MM.1S (cell line): ENCODE data around the gene NEFH.
"Not testable (repeated sequence)": the region's sequence is repeated elsewhere in the genome, so short reads cannot be mapped to it uniquely, and the experiment has no call there.

ENCODE experiments used
- DNase-seq: peaks from one replicate; pipeline ENCODE4 v3.0.0-alpha.2; 2015
- H2AFZ ChIP-seq: fragments of 300-600 bp; sonication (generic); 2 replicates; pipeline ENCODE4 v1.6.0; 2016; ENCODE audit warnings: antibody characterized with exemption, low read length
- H3F3A ChIP-seq: fragments of 300-600 bp; sonication (generic); 2 replicates; pipeline ENCODE4 v1.6.1; 2016; ENCODE audit warnings: mild to moderate bottlenecking, antibody characterized with exemption, low read length, moderate library complexity, mixed read lengths; ENCODE audit not compliant: insufficient read depth
- H3K27ac ChIP-seq: fragments of 300-600 bp; sonication (generic); 2 replicates; pipeline ENCODE4 v1.5.1; 2016; ENCODE audit warnings: mild to moderate bottlenecking, low read length
- H3K27me3 ChIP-seq: fragments of 300-600 bp; sonication (generic); replicated peaks from 2 replicates; pipeline ENCODE4 v1.6.0; 2016; ENCODE audit warnings: low read length; ENCODE audit not compliant: insufficient read depth
- H3K36me3 ChIP-seq: fragments of 300-600 bp; sonication (generic); replicated peaks from 2 replicates; pipeline ENCODE4 v1.6.1; 2016; ENCODE audit warnings: mild to moderate bottlenecking, low read length, mixed read lengths; ENCODE audit not compliant: insufficient read depth
- H3K4me1 ChIP-seq: fragments of 300-600 bp; sonication (generic); 2 replicates; pipeline ENCODE4 v1.6.1; 2016; ENCODE audit warnings: low read length, mixed read lengths
- H3K4me2 ChIP-seq: fragments of 300-600 bp; sonication (generic); 2 replicates; pipeline ENCODE4 v1.6.0; 2016; ENCODE audit warnings: low read depth, low read length
- H3K4me3 ChIP-seq: fragments of 300-600 bp; sonication (generic); 2 replicates; pipeline ENCODE4 v1.5.1; 2016; ENCODE audit warnings: low read length, mixed read lengths
- H3K79me2 ChIP-seq: fragments of 300-600 bp; sonication (generic); 2 replicates; pipeline ENCODE4 v1.6.1; 2016; ENCODE audit warnings: mixed run types, low read length, mixed read lengths
- H3K9ac ChIP-seq: fragments of 300-600 bp; sonication (generic); 2 replicates; pipeline ENCODE4 v1.6.1; 2016; ENCODE audit warnings: low read length, mixed read lengths
- H3K9me2 ChIP-seq: fragments of 300-600 bp; sonication (generic); replicated peaks from 2 replicates; pipeline ENCODE4 v1.6.1; 2016; ENCODE audit warnings: mild to moderate bottlenecking, low read length, mixed read lengths; ENCODE audit not compliant: insufficient read depth
- H3K9me3 ChIP-seq: fragments of 300-600 bp; sonication (generic); replicated peaks from 2 replicates; pipeline ENCODE4 v1.6.1; 2016; ENCODE audit warnings: mild to moderate bottlenecking, low read length, mixed read lengths; ENCODE audit not compliant: insufficient read depth
- H4K20me1 ChIP-seq: fragments of 300-600 bp; sonication (generic); 2 replicates; pipeline ENCODE4 v1.6.1; 2016; ENCODE audit warnings: mild to moderate bottlenecking, low read length, moderate library complexity, mixed read lengths; ENCODE audit not compliant: insufficient read depth
- EZH2 ChIP-seq: fragments of 300-600 bp; sonication (generic); optimal IDR thresholded peaks from 2 replicates; pipeline ENCODE3; 2017; ENCODE audit warnings: low read depth, mild to moderate bottlenecking, antibody characterized with exemption, low read length, mixed read lengths
- EZH2phosphoT487 ChIP-seq: fragments of 300-600 bp; sonication (generic); IDR thresholded peaks from 2 replicates; pipeline ENCODE4 v1.6.1; 2018; ENCODE audit warnings: antibody characterized with exemption, low read length
- TF ChIP-seq, protein P1 (sequence below): fragments of 300-600 bp; sonication (generic); IDR thresholded peaks from 2 replicates; pipeline ENCODE4 v1.5.1; 2016; ENCODE audit warnings: antibody characterized with exemption, low read length, mixed read lengths

Gene NEFH

DNA sequence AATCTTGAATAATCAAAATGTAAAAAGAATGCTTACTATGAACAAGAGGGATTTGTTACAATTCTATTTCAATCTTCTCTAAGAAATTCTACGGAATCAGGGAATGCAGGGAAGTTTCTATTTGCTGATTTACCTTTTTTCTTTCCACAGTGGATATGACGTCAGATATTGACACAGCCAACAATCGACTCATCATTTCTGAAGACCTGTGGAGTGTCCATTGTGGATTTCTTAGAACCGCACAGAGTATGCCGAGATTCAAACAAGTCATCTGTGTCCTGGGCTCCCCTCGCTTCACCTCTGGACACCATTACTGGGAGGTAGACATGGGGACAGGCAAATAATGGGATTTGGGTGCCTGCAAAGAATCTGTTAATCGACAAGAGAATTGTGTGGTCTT lies 45.7 kb upstream of the NEFH start:
- Histone ChIP-seq H4K20me1 (no peaks in the 10 kb centered on the region), H3F3A (no peaks in the 10 kb centered on the region), H2AFZ (no peak overlapping the region), H3K4me3 (no peak overlapping the region), H3K4me1 (no peaks in the 10 kb centered on the region), H3K27ac (no peak overlapping the region), H3K27me3 (no peaks in the 10 kb centered on the region), H3K9me2 (no peaks in the 10 kb centered on the region), H3K36me3 (no peaks in the 10 kb centered on the region), H3K9me3 (no peaks in the 10 kb centered on the region), H3K79me2 (no peaks in the 10 kb centered on the region), H3K9ac (no peak overlapping the region), H3K4me2 (no peak overlapping the region)
- no peak for DNase-seq
- TF ChIP-seq EZH2phosphoT487 (no peak), EZH2 (no peak)
- TF ChIP-seq, protein P1, sequence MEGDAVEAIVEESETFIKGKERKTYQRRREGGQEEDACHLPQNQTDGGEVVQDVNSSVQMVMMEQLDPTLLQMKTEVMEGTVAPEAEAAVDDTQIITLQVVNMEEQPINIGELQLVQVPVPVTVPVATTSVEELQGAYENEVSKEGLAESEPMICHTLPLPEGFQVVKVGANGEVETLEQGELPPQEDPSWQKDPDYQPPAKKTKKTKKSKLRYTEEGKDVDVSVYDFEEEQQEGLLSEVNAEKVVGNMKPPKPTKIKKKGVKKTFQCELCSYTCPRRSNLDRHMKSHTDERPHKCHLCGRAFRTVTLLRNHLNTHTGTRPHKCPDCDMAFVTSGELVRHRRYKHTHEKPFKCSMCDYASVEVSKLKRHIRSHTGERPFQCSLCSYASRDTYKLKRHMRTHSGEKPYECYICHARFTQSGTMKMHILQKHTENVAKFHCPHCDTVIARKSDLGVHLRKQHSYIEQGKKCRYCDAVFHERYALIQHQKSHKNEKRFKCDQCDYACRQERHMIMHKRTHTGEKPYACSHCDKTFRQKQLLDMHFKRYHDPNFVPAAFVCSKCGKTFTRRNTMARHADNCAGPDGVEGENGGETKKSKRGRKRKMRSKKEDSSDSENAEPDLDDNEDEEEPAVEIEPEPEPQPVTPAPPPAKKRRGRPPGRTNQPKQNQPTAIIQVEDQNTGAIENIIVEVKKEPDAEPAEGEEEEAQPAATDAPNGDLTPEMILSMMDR = no peak

- H3K27ac ChIP-seq = no peak overlapping the region
- H3K4me3 ChIP-seq = no peak overlapping the region
- no peaks in the 10 kb centered on the region for H3K79me2 ChIP-seq
- no peak for TF ChIP-seq EZH2
- TF ChIP-seq, protein P1 = no peak
- H4K20me1 ChIP-seq = no peaks in the 10 kb centered on the region
- DNase-seq = no peak
- H3K4me2 ChIP-seq = no peak overlapping the region
- H3K27me3 ChIP-seq = no peaks in the 10 kb centered on the region
- no peaks in the 10 kb centered on the region for H3K36me3 ChIP-seq
- no peaks in the 10 kb centered on the region for H3K9me2 ChIP-seq
- no peak overlapping the region for H2AFZ ChIP-seq
- H3K9me3 ChIP-seq = no peaks in the 10 kb centered on the region
- no peaks in the 10 kb centered on the region for H3K4me1 ChIP-seq
- H3K9ac ChIP-seq = no peak overlapping the region
- H3F3A ChIP-seq = no peaks in the 10 kb centered on the region
These were observed 44.5 kb upstream of the NEFH start for GRCh38 chr22:29435236-29436136.

GRCh38 chr22:29438283-29438682 lies 41.7 kb upstream of the NEFH start, which contains the start of gene RFPL1:
RFPL1 (plus strand) TSS chr22:29438583.
- not testable (repeated sequence) for H3K9me3 ChIP-seq, H2AFZ ChIP-seq, H3K4me2 ChIP-seq, H3K9me2 ChIP-seq, DNase-seq, H4K20me1 ChIP-seq, H3K27me3 ChIP-seq, H3K9ac ChIP-seq, H3K4me3 ChIP-seq, H3K79me2 ChIP-seq, H3K36me3 ChIP-seq, H3F3A ChIP-seq, H3K4me1 ChIP-seq, H3K27ac ChIP-seq

DNA sequence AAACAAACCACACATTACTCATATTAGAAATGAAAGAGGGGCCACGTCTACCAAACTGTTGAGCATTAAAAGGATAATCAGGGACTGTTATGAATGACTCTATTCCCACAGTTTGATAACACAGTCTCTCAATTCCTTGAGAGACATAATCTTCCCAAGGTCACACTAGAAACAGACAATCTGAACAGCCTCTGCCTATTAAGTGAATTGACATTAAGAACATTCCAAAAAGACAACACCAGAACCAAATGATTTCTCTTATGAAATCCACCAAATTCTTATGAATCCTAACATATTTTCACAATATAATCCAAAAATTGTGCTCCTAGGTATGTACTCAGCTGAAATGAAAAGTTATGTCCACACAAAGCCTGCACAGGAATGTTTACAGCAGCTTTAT lies 37.0 kb upstream of the NEFH start:
- no peak for TF ChIP-seq EZH2phosphoT487
- Histone ChIP-seq H4K20me1 (no peaks in the 10 kb centered on the region), H2AFZ (no peak overlapping the region), H3K9me3 (no peaks in the 10 kb centered on the region), H3K9ac (no peak overlapping the region), H3K27me3 (no peaks in the 10 kb centered on the region), H3F3A (no peaks in the 10 kb centered on the region), H3K4me3 (no peak overlapping the region), H3K79me2 (no peaks in the 10 kb centered on the region), H3K9me2 (no peaks in the 10 kb centered on the region), H3K27ac (no peak overlapping the region), H3K4me2 (no peak overlapping the region), H3K4me1 (no peaks in the 10 kb centered on the region), H3K36me3 (no peaks in the 10 kb centered on the region)
- no peak for DNase-seq
